Uterus (tissue), 4 donors: Measurements from ENCODE around the gene RXYLT1. TPM values are rescaled to one million over a fixed set of nuclear protein-coding genes. Genes with fewer than 3 reads are reported as not detected.
"Not testable (repeated sequence)": the region's sequence is repeated elsewhere in the genome, so short reads cannot be mapped to it uniquely, and the experiment has no call there.

Source experiments
- DNase-seq, 2 donors: peaks; one replicate each; pipeline ENCODE4 v3.0.0-alpha.2; 2019 to 2020
- H3K27ac ChIP-seq, 2 donors: fragments of 200-600 bp; sonication (generic); 1 replicate in 1 of 2; 2 replicates in 1 of 2; pipeline ENCODE4 v1.5.1; 2016 to 2018
- H3K27me3 ChIP-seq, 2 donors: fragments of 200-600 bp; sonication (generic); one replicate each; pipeline ENCODE4 v1.5.1; 2018 to 2019; ENCODE audit warnings: control low read depth in 1 of 2
- H3K36me3 ChIP-seq, 2 donors: fragments of 200-600 bp; sonication (generic); one replicate each; pipeline ENCODE4 v1.5.1; 2019; ENCODE audit warnings: control low read depth in 1 of 2
- H3K4me1 ChIP-seq, 2 donors: fragments of 200-600 bp; sonication (generic); one replicate each; pipeline ENCODE4 v1.5.1; 2018 to 2019; ENCODE audit warnings: control low read depth in 1 of 2
- H3K4me3 ChIP-seq, 2 donors: fragments of 200-600 bp; sonication (generic); 1 replicate in 1 of 2; 2 replicates in 1 of 2; pipeline ENCODE4 v1.5.1; 2018 to 2019; ENCODE audit warnings: mild to moderate bottlenecking in 1 of 2
- H3K9me3 ChIP-seq, 2 donors: fragments of 200-600 bp; sonication (generic); one replicate each; pipeline ENCODE4 v1.5.1; 2019; ENCODE audit warnings: control low read depth in 1 of 2
- POLR2A ChIP-seq, 2 donors: fragments of 450-650 bp; IDR thresholded peaks; one replicate each; pipeline ENCODE4 v1.6.1; 2016; ENCODE audit warnings: antibody characterized with exemption in 2 of 2, mild to moderate bottlenecking in 1 of 2, moderate library complexity in 1 of 2
- intact Hi-C: fragments of 100-400 bp; cut with DNase I; formaldehyde crosslinking; loops from one replicate; pipeline ENCODE4 v1.15.1; 2023; ENCODE audit warnings: low total_unique reads
- total RNA-seq, 4 donors: library from RNA; depleted of rRNA in 3 of 4; stranded (reverse); fragments of >200 nt in 3 of 4; gene quantifications; one replicate each; pipeline versions ENCODE4 v1.1.0 to v1.2.4, GENCODE V29; 2014 to 2023
- TF ChIP-seq, protein P1 (sequence below), 4 experiments: fragments of 200-600 bp in 2 of 4; fragments of 450-650 bp in 2 of 4; sonication (generic) in 2 of 4; IDR thresholded peaks; one replicate each; pipeline ENCODE4 v1.5.1; 2016 to 2019; ENCODE audit warnings: antibody characterized with exemption in 4 of 4, mild to moderate bottlenecking in 2 of 4, moderate library complexity in 1 of 4
- donor health status: DM: yes; HTN: yes; CAD: no.

Gene RXYLT1
- total RNA-seq, 4 donors from 2014 or later: 2.0 to 24.2 (median 16.3) TPM

GRCh38 chr12:63836046-63836445, 56.3 kb downstream of the RXYLT1 start:
- H3K4me1 ChIP-seq: no peaks in the 10 kb centered on the region
- H3K27ac ChIP-seq: no peak overlapping the region
- no peak overlapping the region for H3K4me3 ChIP-seq
- no peaks in the 10 kb centered on the region for H3K36me3 ChIP-seq
- DNase-seq: no peak
- intact Hi-C loops: no loop called here
- H3K27me3 ChIP-seq: no peaks in the 10 kb centered on the region
- TF ChIP-seq, protein P1, sequence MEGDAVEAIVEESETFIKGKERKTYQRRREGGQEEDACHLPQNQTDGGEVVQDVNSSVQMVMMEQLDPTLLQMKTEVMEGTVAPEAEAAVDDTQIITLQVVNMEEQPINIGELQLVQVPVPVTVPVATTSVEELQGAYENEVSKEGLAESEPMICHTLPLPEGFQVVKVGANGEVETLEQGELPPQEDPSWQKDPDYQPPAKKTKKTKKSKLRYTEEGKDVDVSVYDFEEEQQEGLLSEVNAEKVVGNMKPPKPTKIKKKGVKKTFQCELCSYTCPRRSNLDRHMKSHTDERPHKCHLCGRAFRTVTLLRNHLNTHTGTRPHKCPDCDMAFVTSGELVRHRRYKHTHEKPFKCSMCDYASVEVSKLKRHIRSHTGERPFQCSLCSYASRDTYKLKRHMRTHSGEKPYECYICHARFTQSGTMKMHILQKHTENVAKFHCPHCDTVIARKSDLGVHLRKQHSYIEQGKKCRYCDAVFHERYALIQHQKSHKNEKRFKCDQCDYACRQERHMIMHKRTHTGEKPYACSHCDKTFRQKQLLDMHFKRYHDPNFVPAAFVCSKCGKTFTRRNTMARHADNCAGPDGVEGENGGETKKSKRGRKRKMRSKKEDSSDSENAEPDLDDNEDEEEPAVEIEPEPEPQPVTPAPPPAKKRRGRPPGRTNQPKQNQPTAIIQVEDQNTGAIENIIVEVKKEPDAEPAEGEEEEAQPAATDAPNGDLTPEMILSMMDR (IDR thresholded peaks at IDR 0.05): no peak
- TF ChIP-seq POLR2A (IDR thresholded peaks at IDR 0.05): no peak
- no peaks in the 10 kb centered on the region for H3K9me3 ChIP-seq

- intact Hi-C loops: no loop called here
- Histone ChIP-seq H3K9me3 (no peaks in the 10 kb centered on the region), H3K27me3 (no peaks in the 10 kb centered on the region), H3K4me1 (no peaks in the 10 kb centered on the region), H3K36me3 (no peaks in the 10 kb centered on the region), H3K4me3 (no peak overlapping the region), H3K27ac (no peak overlapping the region)
- TF ChIP-seq, protein P1 (IDR thresholded peaks at IDR 0.05): no peak
- no peak for TF ChIP-seq POLR2A (IDR thresholded peaks at IDR 0.05)
- no peak for DNase-seq
Observed at GRCh38 chr12:63836936-63837335, 57.2 kb downstream of the RXYLT1 start.

DNA sequence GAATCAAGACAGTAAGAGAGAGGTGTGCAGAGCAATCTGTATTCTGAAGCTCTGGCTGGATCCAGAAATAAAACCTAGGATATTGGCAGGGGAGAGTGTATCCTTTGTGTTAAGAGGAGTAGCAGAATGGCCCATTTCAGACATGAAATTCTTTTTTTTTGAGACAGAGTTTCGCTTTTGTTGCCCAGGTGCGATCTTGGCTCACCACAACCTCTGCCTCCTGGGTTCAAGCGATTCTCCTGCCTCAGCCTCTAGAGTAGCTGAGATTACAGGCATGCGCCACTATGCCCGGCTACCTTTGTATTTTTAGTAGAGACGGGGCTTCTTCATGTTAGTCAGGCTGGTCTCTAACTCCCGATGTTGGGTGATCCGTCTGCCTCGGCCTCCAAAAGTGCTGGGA, 58.7 kb downstream of the RXYLT1 start:
- H3K36me3 ChIP-seq: no peaks in the 10 kb centered on the region
- H3K27ac ChIP-seq: no peak overlapping the region
- intact Hi-C loops: no loop called here
- H3K27me3 ChIP-seq: no peaks in the 10 kb centered on the region
- H3K4me1 ChIP-seq: no peaks in the 10 kb centered on the region
- no peak for DNase-seq
- no peak overlapping the region for H3K4me3 ChIP-seq
- H3K9me3 ChIP-seq: no peaks in the 10 kb centered on the region
- no peak for TF ChIP-seq POLR2A (IDR thresholded peaks at IDR 0.05)
- TF ChIP-seq, protein P1 (IDR thresholded peaks at IDR 0.05): no peak

- Histone ChIP-seq H3K27me3 (no peaks in the 10 kb centered on the region), H3K4me1 (no peaks in the 10 kb centered on the region), H3K4me3 (no peak overlapping the region), H3K27ac (no peak overlapping the region), H3K36me3 (no peaks in the 10 kb centered on the region), H3K9me3 (no peaks in the 10 kb centered on the region)
- no peak for DNase-seq
- TF ChIP-seq, protein P1 (IDR thresholded peaks at IDR 0.05): no peak
- TF ChIP-seq POLR2A (IDR thresholded peaks at IDR 0.05): no peak
- intact Hi-C loops: loop anchor here (5.0 kb wide), 1 partner anchor 416 kb away; no protein-coding TSS in a partner anchor
Observed at GRCh38 chr12:63841011-63841410, 61.3 kb downstream of the RXYLT1 start.

DNA sequence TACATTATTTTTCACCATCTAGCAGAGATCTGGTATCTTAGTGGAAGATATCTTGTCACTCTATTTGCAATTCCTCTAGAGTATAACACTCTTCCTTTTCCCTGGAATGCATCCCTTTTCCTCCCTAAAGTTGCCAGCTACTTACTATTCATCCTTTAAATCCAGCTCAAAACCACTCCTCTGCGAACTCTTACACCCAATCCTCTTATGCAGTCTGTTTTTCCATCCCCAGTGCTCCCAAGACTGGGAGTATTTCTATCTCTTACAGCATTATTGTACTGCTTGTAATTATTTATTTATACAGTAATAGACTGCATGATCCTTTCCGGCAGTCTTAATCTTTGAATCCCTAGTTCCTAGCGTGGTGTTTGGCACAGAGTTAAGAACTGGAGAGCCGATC, 61.9 kb downstream of the RXYLT1 start:
- Histone ChIP-seq H3K27me3 (no peaks in the 10 kb centered on the region), H3K36me3 (no peaks in the 10 kb centered on the region), H3K9me3 (no peaks in the 10 kb centered on the region), H3K4me3 (no peak overlapping the region), H3K4me1 (no peaks in the 10 kb centered on the region), H3K27ac (no peak overlapping the region)
- intact Hi-C loops: loop anchor here (5.0 kb wide), 1 partner anchor 416 kb away; no protein-coding TSS in a partner anchor
- TF ChIP-seq POLR2A (IDR thresholded peaks at IDR 0.05): no peak
- TF ChIP-seq, protein P1 (IDR thresholded peaks at IDR 0.05): no peak
- DNase-seq: no peak

GRCh38 chr12:63842750-63843149, 63.0 kb downstream of the RXYLT1 start:
- not testable (repeated sequence) for H3K4me1 ChIP-seq, H3K36me3 ChIP-seq, H3K9me3 ChIP-seq, H3K4me3 ChIP-seq, H3K27me3 ChIP-seq
- peak; percentile 16 to 18 for DNase-seq
- intact Hi-C loops: loop anchor here (5.0 kb wide), 1 partner anchor 415 kb away; no protein-coding TSS in a partner anchor
- H3K27ac ChIP-seq: peak overlapping the region; percentile 90 to 94
